ENCODE results near the gene ALDH3B1.

ALDH3B1 gene

DNA sequence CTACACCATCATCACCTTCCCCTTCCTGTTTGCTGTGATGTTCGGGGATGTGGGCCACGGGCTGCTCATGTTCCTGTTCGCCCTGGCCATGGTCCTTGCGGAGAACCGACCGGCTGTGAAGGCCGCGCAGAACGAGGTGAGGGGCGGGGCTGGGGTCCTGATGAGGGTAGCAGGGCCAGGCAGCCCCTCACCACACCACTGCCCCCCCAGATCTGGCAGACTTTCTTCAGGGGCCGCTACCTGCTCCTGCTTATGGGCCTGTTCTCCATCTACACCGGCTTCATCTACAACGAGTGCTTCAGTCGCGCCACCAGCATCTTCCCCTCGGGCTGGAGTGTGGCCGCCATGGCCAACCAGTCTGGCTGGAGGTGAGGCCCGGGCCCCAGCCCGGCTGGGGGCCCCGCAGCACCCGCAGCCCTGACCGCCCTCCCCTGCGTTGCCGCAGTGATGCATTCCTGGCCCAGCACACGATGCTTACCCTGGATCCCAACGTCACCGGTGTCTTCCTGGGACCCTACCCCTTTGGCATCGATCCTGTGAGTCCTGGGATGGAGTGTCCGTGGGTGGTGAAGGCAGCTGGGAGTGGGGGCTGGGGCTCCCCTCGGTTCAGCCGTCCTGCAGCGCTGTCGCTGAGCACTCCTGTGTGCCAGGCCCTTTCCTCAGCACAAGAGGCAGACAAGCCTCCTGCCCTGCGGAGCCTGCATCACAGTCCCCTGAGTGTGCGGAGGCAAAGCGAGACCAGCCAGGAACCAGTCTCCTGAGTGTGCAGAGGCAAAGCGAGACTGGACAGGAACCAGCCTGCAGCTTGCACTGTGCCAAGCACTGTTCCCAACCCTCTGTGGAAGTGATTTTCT lies 37.5 kb downstream of the ALDH3B1 start:
- TF ChIP-seq, protein P1, sequence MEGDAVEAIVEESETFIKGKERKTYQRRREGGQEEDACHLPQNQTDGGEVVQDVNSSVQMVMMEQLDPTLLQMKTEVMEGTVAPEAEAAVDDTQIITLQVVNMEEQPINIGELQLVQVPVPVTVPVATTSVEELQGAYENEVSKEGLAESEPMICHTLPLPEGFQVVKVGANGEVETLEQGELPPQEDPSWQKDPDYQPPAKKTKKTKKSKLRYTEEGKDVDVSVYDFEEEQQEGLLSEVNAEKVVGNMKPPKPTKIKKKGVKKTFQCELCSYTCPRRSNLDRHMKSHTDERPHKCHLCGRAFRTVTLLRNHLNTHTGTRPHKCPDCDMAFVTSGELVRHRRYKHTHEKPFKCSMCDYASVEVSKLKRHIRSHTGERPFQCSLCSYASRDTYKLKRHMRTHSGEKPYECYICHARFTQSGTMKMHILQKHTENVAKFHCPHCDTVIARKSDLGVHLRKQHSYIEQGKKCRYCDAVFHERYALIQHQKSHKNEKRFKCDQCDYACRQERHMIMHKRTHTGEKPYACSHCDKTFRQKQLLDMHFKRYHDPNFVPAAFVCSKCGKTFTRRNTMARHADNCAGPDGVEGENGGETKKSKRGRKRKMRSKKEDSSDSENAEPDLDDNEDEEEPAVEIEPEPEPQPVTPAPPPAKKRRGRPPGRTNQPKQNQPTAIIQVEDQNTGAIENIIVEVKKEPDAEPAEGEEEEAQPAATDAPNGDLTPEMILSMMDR (IDR thresholded peaks at IDR 0.05), result no peak

DNA sequence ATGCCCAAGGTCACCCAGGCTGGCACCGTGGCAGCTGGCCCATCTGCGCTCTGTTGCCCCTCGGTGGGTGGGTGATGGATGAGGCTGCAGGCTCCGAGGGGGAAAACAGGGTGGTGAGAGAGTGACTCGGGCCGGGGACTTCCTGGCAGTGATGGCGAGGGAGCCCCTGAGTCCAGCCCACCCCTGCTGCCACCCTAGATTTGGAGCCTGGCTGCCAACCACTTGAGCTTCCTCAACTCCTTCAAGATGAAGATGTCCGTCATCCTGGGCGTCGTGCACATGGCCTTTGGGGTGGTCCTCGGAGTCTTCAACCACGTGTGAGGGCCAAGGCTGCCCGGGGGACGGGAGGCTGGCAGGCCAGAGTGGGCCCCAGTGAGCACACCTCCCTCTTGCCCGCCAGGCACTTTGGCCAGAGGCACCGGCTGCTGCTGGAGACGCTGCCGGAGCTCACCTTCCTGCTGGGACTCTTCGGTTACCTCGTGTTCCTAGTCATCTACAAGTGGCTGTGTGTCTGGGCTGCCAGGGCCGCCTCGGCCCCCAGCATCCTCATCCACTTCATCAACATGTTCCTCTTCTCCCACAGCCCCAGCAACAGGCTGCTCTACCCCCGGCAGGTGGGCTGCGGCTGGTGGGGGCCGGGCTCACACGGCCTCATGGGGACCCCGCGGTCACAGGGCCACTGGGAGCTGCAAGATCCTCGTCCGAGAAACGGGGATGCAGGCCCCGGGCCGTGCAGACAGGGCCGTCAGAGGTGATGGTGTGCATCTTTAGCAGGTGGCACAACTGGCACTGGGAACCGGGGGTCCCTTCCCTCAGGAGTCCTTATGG lies 38.8 kb downstream of the ALDH3B1 start:
- TF ChIP-seq, protein P1 (IDR thresholded peaks at IDR 0.05), result no peak

DNA sequence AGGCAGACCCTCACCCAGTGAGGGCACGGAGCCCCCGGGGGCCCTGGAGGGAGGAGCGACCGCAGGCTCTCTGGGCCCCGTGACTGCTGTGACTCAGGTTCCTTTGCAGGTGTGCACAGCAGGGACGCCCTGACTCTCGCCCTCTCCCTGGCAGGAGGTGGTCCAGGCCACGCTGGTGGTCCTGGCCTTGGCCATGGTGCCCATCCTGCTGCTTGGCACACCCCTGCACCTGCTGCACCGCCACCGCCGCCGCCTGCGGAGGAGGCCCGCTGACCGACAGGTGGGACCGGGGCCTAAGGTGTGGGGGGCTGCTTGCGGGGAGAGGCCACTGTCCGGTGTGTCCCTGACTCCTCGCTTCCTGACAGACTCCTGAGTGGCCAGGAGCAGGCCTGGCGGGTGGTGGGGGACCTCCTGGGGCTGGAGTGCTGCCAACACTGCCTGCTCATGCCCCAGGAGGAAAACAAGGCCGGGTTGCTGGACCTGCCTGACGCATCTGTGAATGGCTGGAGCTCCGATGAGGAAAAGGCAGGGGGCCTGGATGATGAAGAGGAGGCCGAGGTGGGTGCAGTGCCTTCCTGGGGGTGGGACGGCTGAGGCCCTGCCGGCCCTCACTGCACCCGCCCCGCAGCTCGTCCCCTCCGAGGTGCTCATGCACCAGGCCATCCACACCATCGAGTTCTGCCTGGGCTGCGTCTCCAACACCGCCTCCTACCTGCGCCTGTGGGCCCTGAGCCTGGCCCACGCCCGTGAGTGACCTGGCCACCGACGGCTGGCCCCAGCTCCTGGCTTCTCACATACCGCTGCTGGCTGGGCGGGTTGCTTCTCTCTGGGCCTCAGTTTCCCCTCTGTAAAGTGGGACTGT lies 39.6 kb downstream of the ALDH3B1 start:
- TF ChIP-seq, protein P1 (IDR thresholded peaks at IDR 0.05), result no peak

DNA sequence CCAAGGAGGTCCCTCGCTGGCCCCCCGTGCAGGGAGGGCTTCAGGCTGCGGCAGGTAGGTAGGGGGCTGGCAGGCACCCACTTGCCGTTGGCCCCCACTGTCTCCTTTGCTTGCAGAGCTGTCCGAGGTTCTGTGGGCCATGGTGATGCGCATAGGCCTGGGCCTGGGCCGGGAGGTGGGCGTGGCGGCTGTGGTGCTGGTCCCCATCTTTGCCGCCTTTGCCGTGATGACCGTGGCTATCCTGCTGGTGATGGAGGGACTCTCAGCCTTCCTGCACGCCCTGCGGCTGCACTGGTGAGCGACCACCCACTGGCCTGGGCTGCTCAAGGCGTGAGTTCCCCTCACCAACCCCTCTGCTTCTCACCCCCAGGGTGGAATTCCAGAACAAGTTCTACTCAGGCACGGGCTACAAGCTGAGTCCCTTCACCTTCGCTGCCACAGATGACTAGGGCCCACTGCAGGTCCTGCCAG lies 40.3 kb downstream of the ALDH3B1 start:
- TF ChIP-seq, protein P1 (IDR thresholded peaks at IDR 0.05), result no peak

DNA sequence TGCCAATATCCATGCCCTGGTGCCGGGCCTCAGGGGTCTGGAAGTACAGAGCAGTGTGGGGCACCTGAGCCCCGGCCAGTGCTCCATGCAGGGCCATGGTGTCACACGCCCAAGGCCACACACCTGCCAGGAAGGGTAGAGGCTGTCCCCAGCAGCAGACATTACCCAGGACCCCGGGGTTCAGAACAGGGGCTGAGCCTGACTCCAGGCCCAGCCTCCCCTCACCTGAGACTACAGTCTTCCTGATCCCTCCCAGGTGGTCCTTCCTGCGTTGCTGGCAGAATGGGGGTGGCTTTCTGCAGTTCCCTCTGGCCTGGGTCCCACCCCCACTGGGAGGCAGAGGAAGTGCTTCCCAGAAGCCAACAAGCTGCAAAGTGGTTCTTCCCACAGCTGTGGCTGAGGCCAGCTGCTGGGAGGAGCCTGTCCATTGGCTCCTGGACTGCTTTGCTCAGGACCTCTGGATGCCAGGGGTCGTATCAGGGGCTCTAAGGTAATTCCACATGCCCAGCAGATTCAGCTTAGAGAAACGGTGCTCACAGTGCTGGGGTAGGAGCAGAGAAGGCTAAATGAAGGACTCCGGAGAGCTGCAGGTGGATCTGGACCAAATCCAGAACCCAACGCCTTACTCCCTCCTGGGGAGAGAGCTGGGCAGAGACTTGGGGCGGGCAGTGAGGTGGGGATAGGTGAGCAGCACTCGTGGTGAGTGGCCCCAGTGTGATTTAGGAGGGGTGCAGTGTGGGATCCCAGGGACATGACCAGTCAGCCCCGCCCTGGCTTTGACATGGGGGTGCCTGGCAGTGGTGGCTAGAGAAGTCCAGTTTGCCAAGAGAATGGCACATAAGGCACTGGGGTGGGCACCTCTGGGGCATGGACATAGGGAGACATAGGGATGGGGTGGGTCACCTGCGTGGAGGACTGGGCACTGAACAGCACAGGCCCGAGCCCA lies 41.3 kb downstream of the ALDH3B1 start:
- TF ChIP-seq, protein P1 (IDR thresholded peaks at IDR 0.05), result no peak

DNA sequence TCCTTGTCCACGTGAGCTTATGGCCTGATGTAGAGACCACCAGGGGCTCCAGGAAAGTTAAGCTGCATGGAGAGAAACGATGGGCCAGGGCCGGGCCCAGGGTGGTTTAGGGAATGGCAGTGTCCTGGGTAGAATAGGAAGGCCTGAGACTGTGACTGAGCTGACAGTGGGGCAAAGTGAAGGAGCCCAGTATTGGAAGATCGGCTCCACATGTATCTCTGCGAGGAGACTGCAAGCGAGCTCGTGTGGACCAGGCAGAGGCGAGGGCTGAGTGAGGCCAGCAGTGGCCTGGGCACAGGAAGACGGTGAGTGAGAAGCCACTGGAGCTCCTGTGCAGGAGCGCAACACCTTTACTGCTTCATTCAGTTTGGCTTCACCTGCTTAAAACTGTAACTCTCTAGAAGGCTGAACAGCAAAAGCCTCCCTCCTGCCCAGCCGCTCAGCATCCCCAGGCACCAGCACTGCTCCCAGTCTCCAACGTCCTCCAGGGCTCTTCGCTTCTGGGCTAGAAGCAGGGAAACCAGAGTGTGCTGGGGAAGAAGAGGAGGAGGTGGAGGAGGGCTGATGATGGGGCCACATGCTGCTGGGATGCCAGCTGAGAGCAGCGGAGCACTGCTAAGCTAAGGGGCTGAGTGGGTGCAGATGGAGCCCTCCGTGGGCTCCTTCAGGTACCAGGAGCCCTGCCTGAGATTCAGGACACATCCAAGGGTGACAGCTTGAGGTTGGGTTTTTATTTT lies 42.2 kb downstream of the ALDH3B1 start:
- TF ChIP-seq, protein P1 (IDR thresholded peaks at IDR 0.05), result no peak
